Middle frontal gyrus (tissue), 1 donor: ENCODE data around the gene VSIR.

Experiments
- DNase-seq: peaks from one replicate; pipeline ENCODE4 v3.0.0-alpha.2; 2015; ENCODE audit warnings: low spot score; ENCODE audit errors: extremely low spot score

The VSIR gene

GRCh38 chr10:71747551-71748523 is 25.5 kb downstream of the VSIR start:
- no peak for DNase-seq

DNA sequence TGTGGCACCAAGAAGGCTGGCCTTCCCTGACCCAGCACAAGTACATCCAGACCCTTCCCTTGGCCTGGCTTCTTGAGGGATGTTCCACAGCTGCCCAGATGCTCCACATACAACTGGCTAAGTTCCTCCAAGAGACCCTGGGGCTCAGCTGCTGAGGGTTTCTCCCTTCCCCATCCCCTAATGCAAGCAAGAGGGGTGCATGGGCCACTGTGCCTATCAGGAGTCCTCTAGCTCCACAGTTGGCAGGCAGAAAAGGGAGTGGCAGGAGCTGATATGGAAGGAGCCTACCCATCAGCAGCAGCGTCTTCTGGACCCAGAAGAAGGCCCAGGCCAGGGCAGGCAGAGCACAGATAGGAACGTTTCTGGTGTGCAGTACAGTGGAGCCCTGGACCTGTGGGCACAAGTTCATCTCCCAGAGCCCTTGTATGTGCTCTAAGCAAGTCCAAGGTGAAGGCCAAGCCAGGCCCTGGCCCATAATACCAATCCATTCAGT is 26.2 kb downstream of the VSIR start:
- no peak for DNase-seq

DNA sequence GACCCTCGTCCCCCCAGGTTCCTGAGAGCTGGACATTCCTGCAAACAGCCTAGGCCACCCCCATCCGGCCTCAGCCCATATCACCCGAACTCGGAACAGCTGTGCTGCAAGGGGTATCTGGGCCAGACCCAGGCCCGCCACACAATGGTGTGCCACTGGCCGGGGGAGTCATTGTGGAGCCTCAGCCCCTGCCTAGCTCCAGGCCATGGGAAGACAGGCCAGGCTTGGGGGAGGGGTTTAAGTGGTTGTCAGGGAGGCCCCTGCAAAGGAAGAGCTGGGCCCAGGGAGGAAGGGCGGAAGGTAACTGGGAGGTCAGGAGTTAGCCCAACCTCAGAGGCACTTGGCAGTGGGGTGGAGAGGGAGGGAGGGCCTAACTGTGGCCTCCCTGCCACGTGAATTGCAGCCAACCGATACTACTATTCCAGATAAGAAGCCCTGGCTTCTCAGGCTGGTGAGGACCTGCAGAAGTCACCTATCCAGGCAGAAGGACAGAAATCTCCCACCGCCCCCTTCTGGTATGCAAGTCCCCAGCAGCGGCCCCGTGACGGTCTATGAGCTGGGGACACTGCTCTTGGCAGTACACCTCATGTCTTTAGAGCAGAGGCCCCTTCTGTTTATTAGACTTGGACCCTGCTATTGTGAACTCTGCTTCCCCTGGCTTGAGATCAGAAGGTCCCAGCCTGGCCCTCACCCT is 26.8 kb downstream of the VSIR start:
- no peak for DNase-seq

DNA sequence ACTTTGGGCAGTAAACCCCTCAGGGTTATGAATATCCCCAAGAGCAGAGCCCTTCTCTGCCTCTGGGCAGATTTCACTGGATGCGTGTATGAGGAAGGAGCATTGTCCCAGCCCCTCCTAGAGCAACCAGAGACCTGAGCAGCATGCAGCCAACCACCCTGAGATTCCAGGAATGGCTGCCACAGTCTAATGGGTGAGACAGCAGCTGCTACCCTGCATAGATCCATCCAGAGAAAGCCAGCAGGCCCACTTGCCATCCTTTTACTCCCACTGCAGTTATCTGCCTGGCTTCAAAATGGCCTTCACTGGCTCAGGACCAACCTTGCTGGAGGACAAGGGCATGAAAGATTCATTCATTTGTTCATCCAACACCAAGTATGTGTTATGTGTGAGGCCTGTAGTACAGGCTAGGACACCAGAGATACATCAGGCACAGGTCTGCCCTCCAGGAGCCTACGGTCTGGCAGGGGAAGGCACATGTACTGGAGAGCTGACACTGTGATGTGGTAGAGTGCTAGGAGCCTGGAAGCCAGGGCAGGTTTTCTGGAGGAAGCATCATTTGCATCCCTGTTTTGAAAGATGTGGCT is 27.6 kb downstream of the VSIR start:
- DNase-seq: no peak

DNA sequence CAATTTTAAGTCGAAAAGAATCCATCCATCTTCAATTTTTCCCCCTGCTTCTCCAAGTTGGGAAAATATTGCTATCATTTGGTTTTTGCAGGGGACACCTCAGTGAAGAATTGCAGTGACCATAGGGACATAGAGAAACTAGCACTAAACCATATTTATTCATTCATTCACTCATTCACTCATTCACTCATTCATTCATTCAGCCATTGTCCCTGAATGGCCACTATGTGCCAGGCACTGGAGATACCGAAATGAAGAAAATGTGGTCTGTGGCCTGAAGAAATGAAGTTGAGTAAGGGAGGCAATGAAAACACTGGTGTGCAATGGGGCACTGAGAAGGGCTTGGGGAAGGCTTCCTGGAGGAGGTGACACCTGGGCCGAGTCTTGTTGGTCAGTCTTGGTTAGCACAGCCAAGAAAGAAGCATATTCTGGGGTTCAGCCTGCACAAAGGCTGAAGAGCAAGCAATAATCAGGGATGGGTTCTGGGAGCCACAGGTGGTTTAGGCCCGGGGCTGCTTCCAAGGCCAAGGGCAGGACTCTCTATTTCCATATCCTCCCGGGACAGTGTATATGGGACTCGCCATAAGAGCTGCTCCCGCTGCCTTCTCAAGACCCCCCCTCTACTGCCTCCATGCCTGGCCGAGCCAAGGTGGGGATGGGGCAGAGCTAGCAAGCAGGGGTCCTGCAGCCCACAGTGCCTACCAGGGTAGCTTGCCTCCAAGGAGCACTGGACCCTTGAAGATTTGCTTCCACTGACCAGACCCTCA is 28.2 kb downstream of the VSIR start:
- no peak for DNase-seq

DNA sequence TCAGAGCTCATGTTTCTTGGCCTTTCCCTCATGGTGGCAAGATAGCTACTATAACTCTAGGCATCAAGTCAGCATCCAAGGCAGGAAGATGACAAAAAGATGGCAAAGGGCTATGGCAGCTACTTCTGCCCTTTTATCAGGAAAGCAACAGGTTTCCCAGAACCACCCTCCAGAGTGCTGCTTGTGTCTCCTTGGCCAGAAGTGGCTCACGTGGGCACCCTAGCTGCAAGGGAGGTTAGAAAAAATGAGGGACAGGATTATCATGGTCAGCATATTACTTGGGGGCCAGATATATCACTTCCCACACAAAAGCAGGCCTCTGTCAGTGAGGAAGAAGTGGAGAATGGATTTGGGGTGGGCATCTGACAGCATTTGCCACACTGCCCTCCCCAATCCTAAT is 29.5 kb downstream of the VSIR start:
- DNase-seq: no peak

- no peak for DNase-seq
Measured at GRCh38 chr10:71743089-71743838, 30.1 kb downstream of the VSIR start.

DNA sequence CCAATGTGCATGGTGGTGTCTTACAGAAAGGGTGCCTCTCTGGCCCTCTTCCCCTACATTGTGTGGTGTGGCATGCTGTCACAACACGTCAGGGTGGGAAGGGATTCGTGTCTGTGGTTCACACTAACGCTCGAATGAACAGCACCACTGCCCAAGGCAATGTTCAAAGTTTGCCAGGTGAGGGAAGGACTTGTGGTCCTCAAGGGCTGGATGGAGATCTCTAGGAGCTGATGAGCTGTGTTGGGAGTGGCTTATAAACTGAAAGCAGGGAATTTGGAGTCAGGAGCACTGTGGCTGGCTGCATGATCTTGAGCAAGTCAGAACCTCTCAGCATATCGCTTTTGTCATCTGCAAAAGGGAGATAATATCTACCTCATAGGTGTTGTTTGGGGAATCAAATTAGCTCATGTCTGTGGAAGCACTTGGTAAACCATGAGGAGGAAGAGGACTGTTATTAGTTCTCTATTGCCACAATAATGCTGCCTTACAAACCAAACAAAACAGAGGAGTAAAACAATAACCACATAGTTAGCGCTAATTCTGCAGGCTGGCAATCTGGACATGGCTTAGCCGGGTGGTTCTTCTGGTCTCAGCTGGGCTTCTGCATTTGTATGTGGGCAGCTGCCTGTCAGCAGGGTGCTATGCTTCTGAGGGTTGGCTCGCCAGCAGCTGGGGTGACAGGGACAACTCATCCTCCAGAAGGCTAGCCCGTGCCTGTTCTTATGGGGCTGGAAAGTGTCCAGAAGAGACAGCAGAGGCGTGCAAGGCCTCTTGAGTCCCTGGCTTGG is 30.8 kb downstream of the VSIR start:
- DNase-seq: no peak

DNA sequence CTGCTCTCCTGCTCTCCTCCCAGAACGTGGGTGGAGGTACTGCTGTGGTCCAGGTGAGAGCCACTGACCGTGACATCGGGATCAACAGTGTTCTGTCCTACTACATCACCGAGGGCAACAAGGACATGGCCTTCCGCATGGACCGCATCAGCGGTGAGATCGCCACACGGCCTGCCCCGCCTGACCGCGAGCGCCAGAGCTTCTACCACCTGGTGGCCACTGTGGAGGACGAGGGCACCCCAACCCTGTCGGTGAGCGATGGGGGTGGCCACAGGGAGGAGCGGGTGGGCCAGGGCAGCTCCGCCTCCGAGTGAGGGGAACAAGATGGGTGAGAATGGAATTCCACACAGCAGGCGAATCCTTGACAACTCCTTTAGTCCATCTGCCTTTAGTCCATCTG is 31.6 kb downstream of the VSIR start:
- no peak for DNase-seq

DNA sequence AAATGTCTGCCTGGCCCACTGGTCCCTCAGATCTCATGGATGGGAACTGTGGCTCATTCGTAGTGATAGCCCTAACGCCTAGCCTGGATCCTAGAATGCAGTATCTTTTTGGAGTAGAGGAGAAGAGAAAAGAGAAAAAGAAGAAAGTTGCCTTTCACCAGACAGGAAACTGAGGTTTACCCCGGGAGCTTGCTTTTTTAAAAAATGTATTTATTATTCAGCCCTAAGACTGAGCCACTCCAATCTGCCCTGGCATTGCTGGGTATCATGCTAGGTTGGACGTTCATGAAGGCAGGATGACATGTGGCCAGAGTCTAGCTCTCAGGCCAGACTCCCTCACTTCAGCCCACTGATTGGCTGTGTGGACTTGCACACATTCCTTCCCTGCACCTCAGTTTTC is 32.3 kb downstream of the VSIR start:
- no peak for DNase-seq

- DNase-seq: no peak
Measured at GRCh38 chr10:71740069-71740653, 33.2 kb downstream of the VSIR start.

GRCh38 chr10:71739358-71739900 is 33.9 kb downstream of the VSIR start:
- no peak for DNase-seq

GRCh38 chr10:71737834-71738197 is 35.5 kb downstream of the VSIR start:
- DNase-seq: no peak

- no peak for DNase-seq
Measured at GRCh38 chr10:71737001-71737833, 36.1 kb downstream of the VSIR start.

GRCh38 chr10:71736570-71736952 is 36.8 kb downstream of the VSIR start:
- DNase-seq: no peak

- DNase-seq: no peak
Measured at GRCh38 chr10:71735709-71736569, 37.4 kb downstream of the VSIR start.

DNA sequence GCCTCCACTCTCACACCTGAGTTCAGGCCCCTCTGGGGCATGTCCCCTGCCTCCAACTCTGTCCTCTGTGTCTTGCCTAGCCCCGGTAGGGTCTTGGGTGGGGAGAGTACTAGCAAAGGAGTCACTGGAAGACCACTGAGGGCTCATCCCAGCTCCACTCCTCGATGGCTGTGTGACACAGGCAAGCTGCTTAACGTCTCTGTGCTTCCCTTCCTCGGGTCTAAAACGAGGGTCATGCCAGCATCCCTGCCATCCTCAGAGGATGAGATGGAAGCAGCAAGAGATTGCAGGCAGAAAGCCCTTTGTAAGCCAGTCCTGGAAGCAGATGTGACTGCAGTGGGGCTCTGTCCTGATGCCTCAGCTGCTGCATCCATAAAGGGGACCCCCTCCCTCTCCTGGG is 38.5 kb downstream of the VSIR start:
- no peak for DNase-seq
